Mammary epithelial cell (primary cell): ENCODE measurements around the gene FBXL16.

Experiments
- CTCF ChIP-seq, 2 donors: IDR thresholded peaks in 1 of 2; conservative IDR thresholded peaks in 1 of 2; 2 replicates each; pipeline ENCODE4 v1.5.1; 2011 to 2012; ENCODE audit warnings: inconsistent platforms in 2 of 2, low read length in 2 of 2, mild to moderate bottlenecking in 2 of 2, control low read depth in 1 of 2, low read depth in 1 of 2; ENCODE audit not compliant: insufficient read depth in 1 of 2; ENCODE audit errors: extremely low read depth in 1 of 2
- EZH2 ChIP-seq: IDR thresholded peaks from 2 replicates; pipeline ENCODE4 v1.6.1; 2012; ENCODE audit warnings: low read length, inconsistent platforms, borderline replicate concordance

- TF ChIP-seq CTCF (conservative IDR thresholded peaks at IDR 0.05 in 1 of 2, IDR thresholded peaks at IDR 0.05 in 1 of 2; ENCODE audit: extremely low read depth in 1 of 2, insufficient read depth in 1 of 2, low read depth in 1 of 2, low read length in 2 of 2): no peak
- TF ChIP-seq EZH2: no peak
These were observed 2.4 kb upstream of the FBXL16 start for GRCh38 chr16:708019-708418.
